Limb (tissue), 2 donors: ENCODE measurements around the gene NCOA4.
A peak's percentile ranks its signal among the peaks of the same experiment; 100 is the strongest.
"Not testable (repeated sequence)": the region's sequence is repeated elsewhere in the genome, so short reads cannot be mapped to it uniquely, and the experiment has no call there.

ENCODE experiments used
- DNase-seq, 2 donors: peaks; one replicate each; pipeline ENCODE4 v3.0.0-alpha.2; 2016; ENCODE audit errors: extremely low spot score in 2 of 2

Gene NCOA4

DNA sequence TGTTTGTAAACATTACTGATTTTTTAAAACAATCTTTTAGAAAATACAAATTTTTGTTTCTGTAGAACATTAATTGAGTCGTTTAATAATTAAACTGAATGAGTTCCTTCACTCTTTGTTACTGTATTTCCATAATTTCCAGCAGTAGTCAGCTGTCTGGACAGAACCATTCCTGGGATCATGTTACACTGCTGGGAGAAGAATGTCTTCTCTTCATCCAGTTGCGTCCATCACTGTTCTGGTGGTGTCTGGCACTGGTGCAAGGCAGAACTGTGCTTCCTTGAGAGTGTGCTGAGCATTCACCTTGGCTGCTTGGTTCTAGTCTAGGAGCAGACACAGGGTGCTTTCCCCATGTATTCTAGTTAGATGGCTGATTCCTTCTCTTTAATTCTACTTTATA is 46.0 kb downstream of the NCOA4 start:
- DNase-seq, result not testable (repeated sequence)

- DNase-seq, result peak in 1 of 2 donors; percentile 30
Observed at GRCh38 chr10:45983538-45984186, 46.8 kb downstream of the NCOA4 start.

DNA sequence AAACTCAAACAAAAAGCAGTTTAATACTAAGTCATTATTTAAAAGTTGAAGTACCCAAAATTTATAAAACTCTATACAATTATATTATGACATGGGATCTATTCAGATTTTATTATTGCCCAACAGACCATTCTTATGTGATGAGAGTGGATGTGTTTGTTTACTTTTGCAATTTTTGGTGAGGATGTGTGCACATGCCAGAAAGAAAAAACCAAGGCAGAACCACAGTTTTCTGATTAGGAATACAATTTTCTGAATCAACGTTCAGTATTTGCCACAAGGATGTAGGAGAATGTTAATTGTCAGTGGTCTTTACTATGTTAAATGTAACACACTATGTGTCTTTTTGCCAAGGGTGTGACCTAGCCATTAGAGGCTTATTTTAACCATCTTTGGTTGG is 49.1 kb downstream of the NCOA4 start:
- not testable (repeated sequence) for DNase-seq

DNA sequence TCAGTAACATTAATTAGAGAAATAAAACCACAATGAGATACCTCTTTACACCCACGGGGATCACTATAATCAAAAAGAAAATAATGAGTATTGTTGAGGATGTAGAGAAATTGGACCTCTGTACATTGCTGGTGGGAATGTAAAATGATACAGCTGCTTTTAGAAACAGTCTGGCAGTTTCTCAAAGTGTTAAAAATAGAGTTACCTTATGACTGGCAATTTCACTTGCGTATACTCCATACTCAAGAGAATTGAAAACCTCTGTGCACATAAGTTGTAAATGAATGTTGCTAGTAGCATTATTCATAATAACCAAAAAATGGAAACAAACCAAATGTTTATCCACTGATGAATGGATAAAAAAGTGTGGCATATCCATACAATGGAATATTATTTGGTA is 51.9 kb downstream of the NCOA4 start:
- not testable (repeated sequence) for DNase-seq

DNA sequence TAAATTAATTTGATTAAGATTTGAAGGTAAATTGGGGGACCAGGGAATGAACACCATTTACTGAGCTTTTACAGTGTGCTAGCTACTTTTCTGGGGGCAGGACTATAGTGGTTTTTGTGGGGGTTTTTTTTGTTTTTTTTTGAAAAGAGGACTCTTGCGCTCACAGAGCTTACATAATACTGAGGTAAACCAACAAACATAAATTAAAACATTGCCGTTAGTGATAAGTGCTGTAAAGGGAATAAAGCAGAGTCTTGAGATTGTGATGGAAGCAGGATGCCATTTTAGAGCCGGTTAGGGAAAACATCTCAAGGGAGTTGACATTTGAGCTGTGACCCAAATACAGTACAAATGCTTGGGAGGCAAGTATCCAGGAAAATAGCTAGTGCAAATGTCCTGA is 56.4 kb downstream of the NCOA4 start:
- DNase-seq, result not testable (repeated sequence)

GRCh38 chr10:45972813-45973169 is 57.6 kb downstream of the NCOA4 start:
- not testable (repeated sequence) for DNase-seq

- DNase-seq, result peak; percentile 83 to 90
Observed at GRCh38 chr10:45972106-45972812, 58.2 kb downstream of the NCOA4 start, which contains the start of gene TIMM23. Gene TIMM23, plus strand, starts transcription at chr10:45972489. Its CDS starts 136 bp downstream, at chr10:45972625.

DNA sequence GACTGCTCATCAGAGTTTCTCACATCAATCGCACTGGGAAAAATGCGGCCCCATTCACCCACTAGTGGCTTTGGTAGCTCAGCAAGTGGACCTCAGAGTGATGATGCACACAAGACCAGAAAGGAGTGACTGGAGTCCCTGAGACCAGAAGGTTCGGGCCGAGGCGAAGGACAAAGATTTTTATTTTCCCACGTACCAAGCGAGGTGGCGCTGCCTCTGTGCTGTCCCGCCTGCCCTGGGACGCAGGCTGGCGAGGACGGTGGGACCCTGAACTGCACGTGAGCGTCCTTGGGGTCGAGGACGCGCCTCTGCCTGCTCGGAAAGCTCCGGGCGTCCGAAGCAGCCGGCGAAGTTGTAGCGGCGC is 58.7 kb downstream of the NCOA4 start:
- peak in 1 of 2 donors; percentile 30 for DNase-seq

DNA sequence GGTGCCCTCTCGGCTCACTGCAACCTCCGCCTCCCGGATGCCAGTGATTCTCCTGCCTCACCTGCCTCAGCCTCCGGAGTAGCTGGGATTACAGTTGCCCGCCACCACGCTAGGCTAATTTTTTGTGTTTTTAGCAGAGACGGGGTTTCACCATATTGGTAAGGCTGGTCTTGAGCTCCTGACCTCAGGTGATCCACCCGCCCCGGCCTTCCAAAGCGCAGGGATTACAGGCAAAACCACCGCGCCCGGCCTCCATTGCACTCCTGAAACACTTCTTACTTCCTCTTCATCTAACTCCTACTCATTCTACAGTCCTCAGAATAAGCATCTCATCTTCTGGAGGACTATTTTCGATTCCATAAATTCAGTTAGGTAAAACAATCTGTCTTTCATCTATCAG is 59.4 kb downstream of the NCOA4 start:
- not testable (repeated sequence) for DNase-seq

GRCh38 chr10:45962686-45963452 is 67.6 kb downstream of the NCOA4 start:
- DNase-seq, result not testable (repeated sequence)

- DNase-seq, result not testable (repeated sequence)
Observed at GRCh38 chr10:45957928-45958327, 72.5 kb downstream of the NCOA4 start.

DNA sequence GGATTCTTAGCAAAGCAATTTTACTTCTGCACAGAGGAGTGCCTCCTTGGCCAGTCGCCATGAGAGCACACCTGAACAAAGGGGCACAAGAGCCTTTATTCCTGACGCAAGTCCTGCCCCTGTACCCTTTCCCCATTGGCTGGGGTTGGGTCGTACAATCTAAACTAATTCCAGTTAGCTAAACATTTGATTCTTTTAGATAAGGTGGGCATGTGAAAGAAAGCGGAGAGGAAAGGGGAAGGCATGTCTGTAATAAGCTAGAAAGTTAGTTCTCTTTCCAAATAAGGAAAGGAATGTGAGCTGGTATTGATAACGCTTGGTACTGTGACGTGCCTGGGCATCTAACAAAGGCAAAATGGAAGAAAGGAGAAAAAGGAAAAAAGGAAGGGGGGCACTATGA is 73.8 kb downstream of the NCOA4 start:
- DNase-seq, result not testable (repeated sequence)
